Smooth muscle cell (in vitro differentiated cells): ENCODE measurements around the gene DDAH1. TPM values are rescaled to one million over a fixed set of nuclear protein-coding genes. Genes with fewer than 3 reads are reported as not detected.

Experiments
- DNase-seq: peaks from one replicate; lab custom pipeline; 2025; ENCODE audit not compliant: unreplicated experiment; lab: John Stamatoyannopoulos, UW
- H2AFZ ChIP-seq: fragments of 200-600 bp; sonication (generic); 2 replicates; pipeline ENCODE4 v1.6.0; 2016; ENCODE audit warnings: antibody characterized with exemption, low read depth, mild to moderate bottlenecking
- H3F3A ChIP-seq: fragments of 200-600 bp; sonication (generic); 2 replicates; pipeline ENCODE4 v1.6.0; 2017; ENCODE audit warnings: antibody characterized with exemption, low read depth
- H3K27ac ChIP-seq: fragments of 200-600 bp; sonication (generic); 2 replicates; pipeline ENCODE4 v1.5.1; 2016; ENCODE audit warnings: low read depth, mild to moderate bottlenecking
- H3K27me3 ChIP-seq: fragments of 200-600 bp; sonication (generic); 2 replicates; pipeline ENCODE4 v1.6.1; 2016; ENCODE audit warnings: low read depth, mild to moderate bottlenecking
- H3K36me3 ChIP-seq: fragments of 200-600 bp; sonication (generic); 2 replicates; pipeline ENCODE4 v1.5.1; 2016; ENCODE audit warnings: low read depth
- H3K4me1 ChIP-seq: fragments of 200-600 bp; sonication (generic); 2 replicates; pipeline ENCODE4 v1.5.1; 2016; ENCODE audit warnings: low read depth
- H3K4me2 ChIP-seq: fragments of 200-600 bp; sonication (generic); 2 replicates; pipeline ENCODE4 v1.6.0; 2016; ENCODE audit warnings: mild to moderate bottlenecking
- H3K4me3 ChIP-seq: fragments of 200-600 bp; sonication (generic); 2 replicates; pipeline ENCODE4 v1.5.1; 2016; ENCODE audit warnings: mild to moderate bottlenecking
- H3K79me2 ChIP-seq: fragments of 200-600 bp; sonication (generic); 2 replicates; pipeline ENCODE4 v1.6.0; 2016; ENCODE audit warnings: low read depth, mild to moderate bottlenecking
- H3K9ac ChIP-seq: fragments of 200-600 bp; sonication (generic); 2 replicates; pipeline ENCODE4 v1.6.0; 2016; ENCODE audit warnings: low read depth
- H3K9me3 ChIP-seq: fragments of 200-600 bp; sonication (generic); replicated peaks from 2 replicates; pipeline ENCODE4 v1.5.1; 2016; ENCODE audit warnings: low read depth
- H4K20me1 ChIP-seq: fragments of 200-600 bp; sonication (generic); 2 replicates; pipeline ENCODE4 v1.6.0; 2016; ENCODE audit warnings: low read depth
- WGBS: methylation state at CpG from one replicate; pipeline ENCODE4 v1.1.7; 2016; ENCODE audit warnings: low lambda C conversion rate; 5-methylcytosine and 5-hydroxymethylcytosine counted together
- polyA plus RNA-seq: library from polyadenylated mRNA; unstranded; fragments of >200 nt; fragmentation: Nextera tagmentation; extraction: Ambion mirVana; gene quantifications from 2 replicates; pipeline ENCODE4 v1.2.1, GENCODE V29; 2016
- total RNA-seq: library from RNA; depleted of rRNA; stranded (reverse); fragments of >200 nt; gene quantifications from 2 replicates; pipeline ENCODE4 v1.2.3, GENCODE V29; 2014
- TF ChIP-seq, protein P1 (sequence below): fragments of 200-600 bp; sonication (generic); IDR thresholded peaks from 2 replicates; pipeline ENCODE4 v1.5.1; 2017; ENCODE audit warnings: borderline replicate concordance, mild to moderate bottlenecking, antibody characterized with exemption; ENCODE audit not compliant: insufficient read depth, poor library complexity, severe bottlenecking

Gene DDAH1
- total and polyA plus RNA-seq, 2 experiments from 2014 or later: 13.8 to 30.8 TPM

DNA sequence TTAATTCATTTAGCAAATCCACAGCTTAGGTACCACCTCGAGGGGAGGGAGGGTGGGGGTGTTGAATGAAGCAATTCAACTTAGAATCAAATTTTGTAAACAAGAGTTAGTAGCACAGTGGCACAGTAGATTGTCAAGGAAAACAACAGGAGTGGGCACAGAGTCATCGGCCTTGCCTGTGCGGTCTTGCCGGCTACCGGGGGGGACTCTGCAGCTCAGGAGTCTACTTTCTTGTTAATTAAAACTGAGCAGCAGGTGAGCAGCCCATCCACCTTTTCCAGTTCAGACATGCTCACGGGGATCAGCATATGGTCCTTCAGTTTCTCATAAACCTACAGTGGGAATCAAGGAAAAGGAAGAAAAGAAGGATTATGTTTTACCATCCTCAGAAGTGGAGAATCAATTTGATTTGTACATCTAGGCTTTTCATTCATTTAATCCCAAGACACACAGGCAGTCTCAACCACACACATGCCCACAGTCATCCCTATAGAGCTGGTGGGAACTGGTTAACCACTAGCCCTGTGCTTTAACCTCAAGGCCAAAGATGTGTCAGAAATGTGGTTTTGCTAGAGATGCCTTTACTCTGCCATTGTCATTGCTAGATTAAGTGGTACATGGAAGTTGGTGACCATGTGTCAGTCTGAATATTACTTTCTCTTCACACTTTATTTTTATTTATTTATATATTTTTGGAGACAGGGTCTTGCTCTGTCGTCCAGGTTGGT, 143.6 kb downstream of the DDAH1 start:
- H3K79me2 ChIP-seq: no peaks in the 10 kb centered on the region
- H3F3A ChIP-seq: no peaks in the 10 kb centered on the region
- DNase-seq: no peak
- H3K27ac ChIP-seq: no peak overlapping the region
- no peak overlapping the region for H3K9ac ChIP-seq
- TF ChIP-seq, protein P1, sequence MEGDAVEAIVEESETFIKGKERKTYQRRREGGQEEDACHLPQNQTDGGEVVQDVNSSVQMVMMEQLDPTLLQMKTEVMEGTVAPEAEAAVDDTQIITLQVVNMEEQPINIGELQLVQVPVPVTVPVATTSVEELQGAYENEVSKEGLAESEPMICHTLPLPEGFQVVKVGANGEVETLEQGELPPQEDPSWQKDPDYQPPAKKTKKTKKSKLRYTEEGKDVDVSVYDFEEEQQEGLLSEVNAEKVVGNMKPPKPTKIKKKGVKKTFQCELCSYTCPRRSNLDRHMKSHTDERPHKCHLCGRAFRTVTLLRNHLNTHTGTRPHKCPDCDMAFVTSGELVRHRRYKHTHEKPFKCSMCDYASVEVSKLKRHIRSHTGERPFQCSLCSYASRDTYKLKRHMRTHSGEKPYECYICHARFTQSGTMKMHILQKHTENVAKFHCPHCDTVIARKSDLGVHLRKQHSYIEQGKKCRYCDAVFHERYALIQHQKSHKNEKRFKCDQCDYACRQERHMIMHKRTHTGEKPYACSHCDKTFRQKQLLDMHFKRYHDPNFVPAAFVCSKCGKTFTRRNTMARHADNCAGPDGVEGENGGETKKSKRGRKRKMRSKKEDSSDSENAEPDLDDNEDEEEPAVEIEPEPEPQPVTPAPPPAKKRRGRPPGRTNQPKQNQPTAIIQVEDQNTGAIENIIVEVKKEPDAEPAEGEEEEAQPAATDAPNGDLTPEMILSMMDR: no peak
- H4K20me1 ChIP-seq: no peaks in the 10 kb centered on the region
- no peaks in the 10 kb centered on the region for H3K9me3 ChIP-seq
- H3K27me3 ChIP-seq: no peaks in the 10 kb centered on the region
- WGBS: 86% methylated on average over 7 of the region's 7 CpGs
- no peaks in the 10 kb centered on the region for H3K36me3 ChIP-seq
- H3K4me3 ChIP-seq: no peak overlapping the region
- H3K4me1 ChIP-seq: no peaks in the 10 kb centered on the region
- no peak overlapping the region for H2AFZ ChIP-seq
- H3K4me2 ChIP-seq: no peak overlapping the region

DNA sequence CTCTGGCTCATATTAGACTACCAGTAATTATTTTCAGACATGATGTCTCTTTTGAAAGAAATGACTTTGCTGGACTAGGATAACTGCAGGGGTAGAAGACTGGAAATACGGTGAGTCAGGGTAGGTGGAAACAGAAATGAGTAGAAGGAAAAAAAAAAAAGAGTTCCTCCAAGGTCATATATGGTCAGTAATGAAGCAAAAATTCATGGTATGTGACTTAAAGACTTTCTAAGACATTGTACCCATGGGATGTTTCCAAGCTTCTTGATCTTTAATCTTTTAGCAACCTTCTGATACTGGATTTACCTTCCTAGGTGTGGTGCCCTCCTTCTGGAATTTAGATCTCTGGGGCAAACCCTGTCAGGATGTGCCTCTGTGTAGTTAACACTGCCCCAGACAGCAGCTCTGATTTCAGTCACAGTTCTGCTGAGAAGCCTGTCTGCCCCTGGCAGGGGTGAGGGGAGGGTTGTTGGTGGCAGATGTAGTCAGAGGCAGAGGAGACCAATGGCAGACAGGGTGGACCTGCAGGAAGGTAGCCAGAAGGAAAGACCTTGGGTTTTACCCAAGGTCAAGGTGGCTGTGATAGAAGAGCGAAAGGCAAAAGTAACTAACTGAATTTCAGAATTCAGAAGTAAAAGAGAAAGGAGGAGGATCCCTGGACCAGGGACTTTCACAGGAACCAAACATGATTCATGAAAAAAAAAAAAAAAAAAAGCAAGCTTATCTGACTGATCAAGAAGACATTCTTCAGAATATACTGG, 144.4 kb downstream of the DDAH1 start:
- Histone ChIP-seq H3K4me3 (no peak overlapping the region), H4K20me1 (no peaks in the 10 kb centered on the region), H2AFZ (no peak overlapping the region), H3K36me3 (no peaks in the 10 kb centered on the region), H3K9ac (no peak overlapping the region), H3K79me2 (no peaks in the 10 kb centered on the region), H3K9me3 (no peaks in the 10 kb centered on the region), H3F3A (no peaks in the 10 kb centered on the region), H3K27ac (peak overlapping the region; percentile 50), H3K27me3 (no peaks in the 10 kb centered on the region), H3K4me1 (no peaks in the 10 kb centered on the region), H3K4me2 (peak overlapping the region; percentile 46)
- DNase-seq: no peak
- TF ChIP-seq, protein P1: no peak
- 55% methylated on average over 2 of the region's 2 CpGs for WGBS

DNA sequence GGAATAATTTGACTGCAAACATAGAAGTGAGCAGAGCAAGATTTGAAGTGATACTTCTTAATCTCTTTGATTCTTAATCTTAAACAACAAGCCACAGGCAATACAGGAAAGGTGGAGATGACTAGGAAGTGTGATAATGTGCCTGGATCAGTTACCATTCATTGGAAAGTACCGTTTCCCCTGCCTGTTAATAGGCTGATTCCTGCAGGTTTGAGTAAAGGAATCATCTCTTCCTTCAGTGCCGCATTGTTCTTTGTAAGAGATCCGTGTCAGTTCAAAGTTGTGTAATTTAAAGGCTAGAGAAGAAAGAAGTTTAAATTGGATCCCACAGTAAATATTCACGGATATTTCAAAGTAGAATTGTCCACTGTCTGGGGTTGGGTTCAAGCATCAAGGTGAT, 145.0 kb downstream of the DDAH1 start:
- H4K20me1 ChIP-seq: no peaks in the 10 kb centered on the region
- H3K9ac ChIP-seq: no peak overlapping the region
- peak overlapping the region; percentile 46 for H3K4me2 ChIP-seq
- TF ChIP-seq, protein P1: no peak
- WGBS: 77% methylated on average over 4 of the region's 4 CpGs
- no peaks in the 10 kb centered on the region for H3K27me3 ChIP-seq
- H3K79me2 ChIP-seq: no peaks in the 10 kb centered on the region
- peaks cover 3% of the 10 kb centered on the region for H3K4me1 ChIP-seq
- no peak overlapping the region for H2AFZ ChIP-seq
- peak overlapping the region; percentile 14 for H3K27ac ChIP-seq
- H3K4me3 ChIP-seq: no peak overlapping the region
- H3K9me3 ChIP-seq: no peaks in the 10 kb centered on the region
- DNase-seq: no peak
- H3F3A ChIP-seq: no peaks in the 10 kb centered on the region
- H3K36me3 ChIP-seq: no peaks in the 10 kb centered on the region
